Loucy (cell line): ENCODE data around the gene FBH1.

Source experiments
- H2AFZ ChIP-seq: fragments of 200-600 bp; sonication (generic); 2 replicates; pipeline ENCODE4 v1.6.0; 2016; ENCODE audit warnings: antibody characterized with exemption, mild to moderate bottlenecking, low read length, moderate library complexity
- H3F3A ChIP-seq: fragments of 200-600 bp; 2 replicates; pipeline ENCODE4 v1.6.0; 2016; ENCODE audit warnings: antibody characterized with exemption, low read depth, mild to moderate bottlenecking
- H3K27me3 ChIP-seq: fragments of 200-600 bp; sonication (generic); 2 replicates; pipeline ENCODE4 v1.6.1; 2014; ENCODE audit warnings: low read length, mild to moderate bottlenecking; ENCODE audit not compliant: insufficient read depth, poor library complexity, severe bottlenecking
- H3K36me3 ChIP-seq: fragments of 200-600 bp; sonication (generic); 2 replicates; pipeline ENCODE4 v1.6.1; 2016; ENCODE audit warnings: low read length; ENCODE audit not compliant: insufficient read depth
- H3K4me1 ChIP-seq: fragments of 200-600 bp; sonication (generic); 2 replicates; pipeline ENCODE4 v1.5.1; 2014; ENCODE audit warnings: low read length, mild to moderate bottlenecking; ENCODE audit not compliant: insufficient read depth, poor library complexity, severe bottlenecking
- H3K4me2 ChIP-seq: fragments of 200-600 bp; sonication (generic); 2 replicates; pipeline ENCODE4 v1.6.0; 2014; ENCODE audit warnings: antibody characterized with exemption, low read length, low read depth, mild to moderate bottlenecking; ENCODE audit not compliant: poor library complexity, severe bottlenecking
- H3K4me3 ChIP-seq: fragments of 200-600 bp; sonication (generic); 2 replicates; pipeline ENCODE4 v1.5.1; 2014; ENCODE audit warnings: low read length, mild to moderate bottlenecking, mixed read lengths; ENCODE audit not compliant: poor library complexity, severe bottlenecking
- H3K79me2 ChIP-seq: fragments of 200-600 bp; sonication (generic); 2 replicates; pipeline ENCODE4 v1.6.1; 2014; ENCODE audit warnings: low read length; ENCODE audit not compliant: insufficient read depth
- H3K9ac ChIP-seq: fragments of 200-600 bp; sonication (generic); 2 replicates; pipeline ENCODE4 v1.6.0; 2014; ENCODE audit warnings: mild to moderate bottlenecking, low read depth, low read length, moderate library complexity; ENCODE audit not compliant: poor library complexity, severe bottlenecking
- H3K9me2 ChIP-seq: fragments of 200-600 bp; sonication (generic); replicated peaks from 2 replicates; pipeline ENCODE4 v1.6.1; 2016; ENCODE audit warnings: low read depth, low read length, mixed read lengths
- H3K9me3 ChIP-seq: fragments of 200-600 bp; sonication (generic); 2 replicates; pipeline ENCODE4 v1.6.1; 2014; ENCODE audit warnings: mild to moderate bottlenecking, antibody characterized with exemption, low read length, low read depth; ENCODE audit not compliant: insufficient read depth
- H4K20me1 ChIP-seq: fragments of 200-600 bp; sonication (generic); 2 replicates; pipeline ENCODE4 v1.6.0; 2014; ENCODE audit warnings: antibody characterized with exemption, low read length, mild to moderate bottlenecking; ENCODE audit not compliant: insufficient read depth, poor library complexity, severe bottlenecking
- EZH2phosphoT487 ChIP-seq: fragments of 200-600 bp; IDR thresholded peaks from 2 replicates; pipeline ENCODE4 v1.6.1; 2018; ENCODE audit warnings: antibody characterized with exemption, mild to moderate bottlenecking, moderate library complexity, borderline replicate concordance
- TF ChIP-seq, protein P1 (sequence below): fragments of 200-600 bp; sonication (generic); conservative IDR thresholded peaks from 2 replicates; pipeline ENCODE4 v1.5.1; 2014; ENCODE audit warnings: mild to moderate bottlenecking, antibody characterized with exemption, low read length

FBH1 gene

DNA sequence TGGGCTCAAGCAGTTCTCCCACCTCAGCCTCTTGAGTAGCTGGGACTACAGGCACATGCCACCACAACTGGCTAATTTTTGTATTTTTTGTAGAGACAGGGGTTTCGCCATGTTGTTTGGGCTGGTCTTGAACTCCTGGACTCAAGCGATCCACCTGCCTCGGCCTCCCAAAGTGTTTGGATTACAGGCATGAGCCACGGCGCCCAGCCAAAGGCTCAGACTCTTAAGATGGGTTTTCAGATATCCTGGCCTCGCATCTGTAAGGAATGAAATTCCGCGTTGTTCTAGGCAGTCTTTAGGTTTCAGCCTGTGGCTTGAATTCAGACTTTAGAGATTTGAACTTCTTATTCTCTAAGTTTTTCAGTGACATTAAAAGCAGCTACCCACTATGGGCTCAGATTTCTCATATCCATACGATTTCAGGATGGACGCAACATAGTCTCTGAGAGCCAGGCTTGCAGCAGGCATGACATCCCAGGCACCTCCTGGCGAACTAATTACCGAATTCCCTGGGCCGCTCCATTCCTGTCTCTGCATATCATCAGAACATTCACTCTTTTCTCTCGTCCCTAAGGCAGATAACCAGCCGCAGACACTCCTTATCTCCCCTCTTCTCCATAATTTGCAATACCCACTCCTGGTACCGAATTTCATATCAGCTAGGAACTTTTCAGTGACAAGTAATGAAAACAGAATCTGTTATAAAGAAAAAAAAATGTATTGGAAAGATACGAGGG lies 57.6 kb downstream of the FBH1 start:
- Histone ChIP-seq H3F3A (no peaks in the 10 kb centered on the region), H3K9ac (no peak overlapping the region), H3K36me3 (no peaks in the 10 kb centered on the region), H3K9me2 (no peaks in the 10 kb centered on the region), H3K4me3 (no peak overlapping the region), H3K79me2 (no peaks in the 10 kb centered on the region), H2AFZ (no peak overlapping the region), H4K20me1 (no peaks in the 10 kb centered on the region), H3K9me3 (no peaks in the 10 kb centered on the region), H3K27me3 (no peaks in the 10 kb centered on the region), H3K4me1 (no peaks in the 10 kb centered on the region), H3K4me2 (no peak overlapping the region)
- TF ChIP-seq, protein P1, sequence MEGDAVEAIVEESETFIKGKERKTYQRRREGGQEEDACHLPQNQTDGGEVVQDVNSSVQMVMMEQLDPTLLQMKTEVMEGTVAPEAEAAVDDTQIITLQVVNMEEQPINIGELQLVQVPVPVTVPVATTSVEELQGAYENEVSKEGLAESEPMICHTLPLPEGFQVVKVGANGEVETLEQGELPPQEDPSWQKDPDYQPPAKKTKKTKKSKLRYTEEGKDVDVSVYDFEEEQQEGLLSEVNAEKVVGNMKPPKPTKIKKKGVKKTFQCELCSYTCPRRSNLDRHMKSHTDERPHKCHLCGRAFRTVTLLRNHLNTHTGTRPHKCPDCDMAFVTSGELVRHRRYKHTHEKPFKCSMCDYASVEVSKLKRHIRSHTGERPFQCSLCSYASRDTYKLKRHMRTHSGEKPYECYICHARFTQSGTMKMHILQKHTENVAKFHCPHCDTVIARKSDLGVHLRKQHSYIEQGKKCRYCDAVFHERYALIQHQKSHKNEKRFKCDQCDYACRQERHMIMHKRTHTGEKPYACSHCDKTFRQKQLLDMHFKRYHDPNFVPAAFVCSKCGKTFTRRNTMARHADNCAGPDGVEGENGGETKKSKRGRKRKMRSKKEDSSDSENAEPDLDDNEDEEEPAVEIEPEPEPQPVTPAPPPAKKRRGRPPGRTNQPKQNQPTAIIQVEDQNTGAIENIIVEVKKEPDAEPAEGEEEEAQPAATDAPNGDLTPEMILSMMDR, result no peak
- no peak for TF ChIP-seq EZH2phosphoT487

DNA sequence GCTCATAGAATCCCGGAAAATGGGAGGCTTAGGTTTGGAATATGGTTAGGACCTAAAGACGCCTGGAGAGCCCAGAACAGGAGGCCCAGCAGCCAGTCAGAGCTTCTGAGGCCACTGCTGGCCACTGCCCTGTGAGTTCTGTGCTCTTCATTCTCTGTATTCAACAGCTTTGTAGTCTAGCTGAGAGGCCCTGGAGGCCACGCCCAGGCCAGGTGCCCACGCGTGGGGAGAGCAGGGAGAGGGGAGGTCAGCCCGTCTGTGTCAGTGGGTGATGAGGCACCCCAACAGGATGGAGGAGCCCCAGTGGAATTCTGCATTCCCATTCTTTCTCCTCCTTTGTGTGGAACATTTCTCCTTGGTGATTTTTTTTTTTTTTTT lies 58.2 kb downstream of the FBH1 start:
- H3K9me2 ChIP-seq, result no peaks in the 10 kb centered on the region
- no peaks in the 10 kb centered on the region for H3K36me3 ChIP-seq
- no peak overlapping the region for H2AFZ ChIP-seq
- H3K9ac ChIP-seq, result no peak overlapping the region
- no peaks in the 10 kb centered on the region for H4K20me1 ChIP-seq
- H3F3A ChIP-seq, result no peaks in the 10 kb centered on the region
- no peaks in the 10 kb centered on the region for H3K9me3 ChIP-seq
- TF ChIP-seq, protein P1, result no peak
- no peak for TF ChIP-seq EZH2phosphoT487
- no peak overlapping the region for H3K4me3 ChIP-seq
- H3K4me2 ChIP-seq, result no peak overlapping the region
- no peaks in the 10 kb centered on the region for H3K79me2 ChIP-seq
- H3K27me3 ChIP-seq, result no peaks in the 10 kb centered on the region
- no peaks in the 10 kb centered on the region for H3K4me1 ChIP-seq

DNA sequence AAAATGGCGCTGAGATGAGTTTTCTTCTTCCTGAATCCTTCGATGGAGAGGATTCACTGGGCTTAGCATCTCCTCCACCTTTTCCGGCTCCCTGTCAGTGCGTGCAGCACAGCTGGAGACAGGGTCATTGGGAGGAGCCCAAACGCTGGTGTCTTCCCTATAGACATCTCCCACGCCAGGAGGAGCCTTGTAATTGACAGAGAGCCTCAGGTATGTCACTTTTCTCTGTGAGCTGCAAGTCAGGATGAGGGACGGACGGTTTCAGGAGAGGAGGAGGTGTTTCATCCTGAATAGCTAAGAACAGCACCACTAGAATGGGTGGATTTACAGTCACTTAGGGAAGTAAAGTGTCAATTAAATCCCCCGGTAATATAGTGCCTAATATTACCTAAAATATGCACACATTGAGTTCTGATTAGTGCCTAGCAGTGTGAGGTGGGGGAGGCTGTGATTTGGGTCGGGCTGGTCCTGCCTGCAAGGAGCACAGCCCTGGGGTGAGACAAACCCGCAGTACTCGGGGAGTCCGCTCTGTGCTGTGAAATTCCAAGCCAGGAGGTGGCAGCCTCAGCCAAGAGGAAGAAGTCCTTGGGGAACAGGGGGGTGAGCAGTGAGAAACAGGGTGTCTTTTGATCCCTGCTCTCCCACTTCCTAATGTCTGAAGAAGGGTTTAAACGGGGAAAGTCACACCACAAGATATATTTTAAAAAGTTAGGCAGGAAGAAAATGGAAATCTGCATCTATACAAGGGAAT lies 59.1 kb downstream of the FBH1 start:
- no peaks in the 10 kb centered on the region for H4K20me1 ChIP-seq
- H2AFZ ChIP-seq, result no peak overlapping the region
- H3K9me2 ChIP-seq, result no peaks in the 10 kb centered on the region
- H3K36me3 ChIP-seq, result no peaks in the 10 kb centered on the region
- H3K4me1 ChIP-seq, result no peaks in the 10 kb centered on the region
- H3K79me2 ChIP-seq, result no peaks in the 10 kb centered on the region
- no peaks in the 10 kb centered on the region for H3K27me3 ChIP-seq
- TF ChIP-seq EZH2phosphoT487, result no peak
- TF ChIP-seq, protein P1, result peak; percentile 41
- no peaks in the 10 kb centered on the region for H3K9me3 ChIP-seq
- no peak overlapping the region for H3K4me3 ChIP-seq
- no peak overlapping the region for H3K9ac ChIP-seq
- H3K4me2 ChIP-seq, result no peak overlapping the region
- H3F3A ChIP-seq, result no peaks in the 10 kb centered on the region
